Parathyroid adenoma (tissue), 2 donors: ENCODE measurements around the gene OSGIN1.

ENCODE experiments used
- H2AFZ ChIP-seq: fragments of 300-600 bp; sonication (generic); one replicate; pipeline ENCODE4 v1.7.0; 2017; ENCODE audit warnings: antibody characterized with exemption, mild to moderate bottlenecking
- H3K27ac ChIP-seq: fragments of 300-600 bp; sonication (generic); one replicate; pipeline ENCODE4 v1.7.0; 2017
- H3K27me3 ChIP-seq: fragments of 300-600 bp; sonication (generic); one replicate; pipeline ENCODE4 v1.7.0; 2017; ENCODE audit warnings: low read length; ENCODE audit not compliant: control insufficient read depth, insufficient read depth
- H3K36me3 ChIP-seq: fragments of 300-600 bp; sonication (generic); one replicate; pipeline ENCODE4 v1.7.0; 2017; ENCODE audit warnings: low read length; ENCODE audit not compliant: control insufficient read depth, insufficient read depth
- H3K4me1 ChIP-seq: fragments of 300-600 bp; sonication (generic); one replicate; pipeline ENCODE4 v1.7.0; 2017; ENCODE audit warnings: control low read depth
- H3K4me2 ChIP-seq: fragments of 300-600 bp; sonication (generic); one replicate; pipeline ENCODE4 v1.7.0; 2017; ENCODE audit warnings: low read length
- H3K4me3 ChIP-seq: fragments of 300-600 bp; sonication (generic); one replicate; pipeline ENCODE4 v1.7.0; 2017; ENCODE audit warnings: low read depth, low read length
- H3K79me2 ChIP-seq: fragments of 300-600 bp; sonication (generic); one replicate; pipeline ENCODE4 v1.7.0; 2017; ENCODE audit warnings: control low read depth
- H3K9ac ChIP-seq: fragments of 300-600 bp; sonication (generic); one replicate; pipeline ENCODE4 v1.7.0; 2017; ENCODE audit warnings: mild to moderate bottlenecking
- H3K9me3 ChIP-seq: fragments of 300-600 bp; sonication (generic); one replicate; pipeline ENCODE4 v1.7.0; 2017; ENCODE audit warnings: low read length; ENCODE audit not compliant: control insufficient read depth
- TF ChIP-seq, protein P1 (sequence below): fragments of 300-600 bp; sonication (generic); IDR thresholded peaks from one replicate; pipeline ENCODE4 v1.7.0; 2017; ENCODE audit warnings: antibody characterized with exemption, mild to moderate bottlenecking
- donor health status: primary hyperparathyroidism.

The OSGIN1 gene

DNA sequence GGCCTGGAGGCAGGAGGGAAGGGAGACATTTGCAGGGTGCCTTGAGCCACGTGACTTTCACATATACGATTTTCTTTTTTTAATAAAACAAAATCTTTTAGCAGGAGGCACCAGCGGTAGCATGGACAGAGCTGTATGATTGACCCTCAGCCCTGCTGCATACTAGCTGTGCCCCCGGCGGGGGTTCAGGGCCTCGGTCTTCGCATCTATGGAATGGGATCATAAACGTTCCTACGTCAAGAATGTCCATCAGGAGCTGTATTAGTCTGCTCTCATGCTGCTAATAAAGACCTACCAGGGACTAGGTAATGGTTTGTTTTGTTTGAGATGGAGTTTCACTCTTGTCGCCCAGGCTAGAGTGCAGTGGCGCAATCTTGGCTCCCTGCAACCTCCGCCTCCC lies 62.4 kb downstream of the OSGIN1 start:
- Histone ChIP-seq H3K79me2 (no peaks in the 10 kb centered on the region), H3K36me3 (no peaks in the 10 kb centered on the region), H3K9ac (no peak overlapping the region), H3K4me1 (peaks cover 2% of the 10 kb centered on the region), H3K9me3 (no peaks in the 10 kb centered on the region), H3K4me2 (no peak overlapping the region), H3K4me3 (no peak overlapping the region), H3K27ac (no peak overlapping the region), H2AFZ (no peak overlapping the region), H3K27me3 (no peaks in the 10 kb centered on the region)
- TF ChIP-seq, protein P1, sequence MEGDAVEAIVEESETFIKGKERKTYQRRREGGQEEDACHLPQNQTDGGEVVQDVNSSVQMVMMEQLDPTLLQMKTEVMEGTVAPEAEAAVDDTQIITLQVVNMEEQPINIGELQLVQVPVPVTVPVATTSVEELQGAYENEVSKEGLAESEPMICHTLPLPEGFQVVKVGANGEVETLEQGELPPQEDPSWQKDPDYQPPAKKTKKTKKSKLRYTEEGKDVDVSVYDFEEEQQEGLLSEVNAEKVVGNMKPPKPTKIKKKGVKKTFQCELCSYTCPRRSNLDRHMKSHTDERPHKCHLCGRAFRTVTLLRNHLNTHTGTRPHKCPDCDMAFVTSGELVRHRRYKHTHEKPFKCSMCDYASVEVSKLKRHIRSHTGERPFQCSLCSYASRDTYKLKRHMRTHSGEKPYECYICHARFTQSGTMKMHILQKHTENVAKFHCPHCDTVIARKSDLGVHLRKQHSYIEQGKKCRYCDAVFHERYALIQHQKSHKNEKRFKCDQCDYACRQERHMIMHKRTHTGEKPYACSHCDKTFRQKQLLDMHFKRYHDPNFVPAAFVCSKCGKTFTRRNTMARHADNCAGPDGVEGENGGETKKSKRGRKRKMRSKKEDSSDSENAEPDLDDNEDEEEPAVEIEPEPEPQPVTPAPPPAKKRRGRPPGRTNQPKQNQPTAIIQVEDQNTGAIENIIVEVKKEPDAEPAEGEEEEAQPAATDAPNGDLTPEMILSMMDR: no peak
